ENCODE measurements around the gene UTF1. TPM values are rescaled to one million over a fixed set of nuclear protein-coding genes. Genes with fewer than 3 reads are reported as not detected.
"Not testable (repeated sequence)": the region's sequence is repeated elsewhere in the genome, so short reads cannot be mapped to it uniquely, and the experiment has no call there.

The UTF1 gene
- total RNA-seq, 1 donor from 2014 or later = not detected

DNA sequence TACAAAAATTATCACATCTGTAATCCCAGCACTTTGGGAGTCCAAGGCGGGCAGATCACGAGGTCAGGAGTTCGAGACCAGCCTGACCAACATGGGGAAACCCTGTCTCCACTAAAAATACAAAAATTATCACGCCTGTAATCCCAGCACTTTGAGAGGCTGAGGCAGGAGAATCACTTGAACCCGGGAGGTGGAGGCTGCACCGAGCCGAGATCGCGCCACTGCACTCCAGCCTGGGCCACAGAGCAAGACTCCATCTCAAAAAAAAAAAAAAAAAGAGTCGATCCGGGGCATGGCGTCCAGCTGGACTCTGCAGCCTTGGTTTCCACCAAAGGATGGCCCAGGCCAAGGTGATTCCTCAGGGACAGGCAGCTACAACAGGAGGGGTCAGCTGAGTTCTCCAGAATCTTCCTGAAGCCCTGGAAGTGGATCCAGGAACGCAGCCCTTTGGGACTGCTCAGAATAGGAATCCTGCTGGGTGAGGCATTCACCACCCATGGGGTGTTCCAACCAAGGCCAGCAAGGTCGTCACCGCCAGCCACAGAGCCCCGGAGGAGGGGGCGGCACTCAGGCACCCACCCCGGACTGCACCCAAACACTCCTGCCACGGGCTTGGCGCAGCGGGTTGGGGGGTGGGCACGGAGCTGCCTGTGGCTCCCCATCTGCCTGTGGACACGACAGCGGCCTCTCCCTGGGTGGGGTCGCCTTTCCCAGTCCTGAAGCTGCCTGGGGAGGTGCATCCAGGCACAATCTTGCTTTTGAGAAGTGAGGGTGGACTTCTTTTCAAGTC is 12.0 kb upstream of the UTF1 start:
- H3K36me3 Mint-ChIP-seq (ENCODE audit: low read depth) = no peaks in the 10 kb centered on the region
- no peak overlapping the region for H3K4me3 Mint-ChIP-seq
- TF ChIP-seq, protein P1, sequence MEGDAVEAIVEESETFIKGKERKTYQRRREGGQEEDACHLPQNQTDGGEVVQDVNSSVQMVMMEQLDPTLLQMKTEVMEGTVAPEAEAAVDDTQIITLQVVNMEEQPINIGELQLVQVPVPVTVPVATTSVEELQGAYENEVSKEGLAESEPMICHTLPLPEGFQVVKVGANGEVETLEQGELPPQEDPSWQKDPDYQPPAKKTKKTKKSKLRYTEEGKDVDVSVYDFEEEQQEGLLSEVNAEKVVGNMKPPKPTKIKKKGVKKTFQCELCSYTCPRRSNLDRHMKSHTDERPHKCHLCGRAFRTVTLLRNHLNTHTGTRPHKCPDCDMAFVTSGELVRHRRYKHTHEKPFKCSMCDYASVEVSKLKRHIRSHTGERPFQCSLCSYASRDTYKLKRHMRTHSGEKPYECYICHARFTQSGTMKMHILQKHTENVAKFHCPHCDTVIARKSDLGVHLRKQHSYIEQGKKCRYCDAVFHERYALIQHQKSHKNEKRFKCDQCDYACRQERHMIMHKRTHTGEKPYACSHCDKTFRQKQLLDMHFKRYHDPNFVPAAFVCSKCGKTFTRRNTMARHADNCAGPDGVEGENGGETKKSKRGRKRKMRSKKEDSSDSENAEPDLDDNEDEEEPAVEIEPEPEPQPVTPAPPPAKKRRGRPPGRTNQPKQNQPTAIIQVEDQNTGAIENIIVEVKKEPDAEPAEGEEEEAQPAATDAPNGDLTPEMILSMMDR (IDR thresholded peaks at IDR 0.05) = no peak
- ChIA-PET POLR2A (no interaction called here), CTCF (no interaction called here)
- ATAC-seq (ENCODE audit: low read depth) (no peak), DNase-seq (no peak)
- intact Hi-C loops (cut with micrococcal nuclease) = no loop called here
- peaks cover 12% of the 10 kb centered on the region for H3K27me3 Mint-ChIP-seq
- H3K9me3 Mint-ChIP-seq = no peaks in the 10 kb centered on the region
- no peak overlapping the region for H3K27ac Mint-ChIP-seq
- no peaks in the 10 kb centered on the region for H3K4me1 Mint-ChIP-seq

DNA sequence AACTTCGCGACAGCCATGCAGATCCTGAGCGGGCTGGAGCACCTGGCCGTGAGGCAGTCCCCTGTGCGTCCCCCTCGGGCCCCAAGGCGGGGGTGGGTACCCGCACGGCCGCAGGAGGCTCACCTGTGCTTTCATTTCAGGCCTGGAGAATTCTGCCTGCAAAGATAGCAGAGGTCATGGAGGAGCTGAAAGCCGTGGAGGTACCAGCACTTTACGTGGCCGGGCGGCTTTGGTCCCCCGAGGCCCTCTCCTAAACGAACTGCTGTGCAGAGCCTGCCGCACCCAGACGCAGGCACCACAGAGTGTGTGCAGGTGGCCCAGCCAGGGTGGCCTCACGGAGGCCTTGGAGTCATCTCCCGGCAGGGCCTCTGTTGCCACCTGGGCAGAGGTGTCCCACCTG is 11.1 kb upstream of the UTF1 start:
- peaks cover 12% of the 10 kb centered on the region for H3K27me3 Mint-ChIP-seq
- no peak overlapping the region for H3K4me3 Mint-ChIP-seq
- H3K9me3 Mint-ChIP-seq = no peaks in the 10 kb centered on the region
- TF ChIP-seq, protein P1 (IDR thresholded peaks at IDR 0.05) = no peak
- POLR2A ChIA-PET = no interaction called here
- H3K27ac Mint-ChIP-seq = no peak overlapping the region
- H3K36me3 Mint-ChIP-seq (ENCODE audit: low read depth) = no peaks in the 10 kb centered on the region
- H3K4me1 Mint-ChIP-seq = no peaks in the 10 kb centered on the region
- intact Hi-C loops (cut with micrococcal nuclease) = no loop called here
- CTCF ChIA-PET = no interaction called here
- no peak for ATAC-seq (ENCODE audit: low read depth)
- no peak for DNase-seq

DNA sequence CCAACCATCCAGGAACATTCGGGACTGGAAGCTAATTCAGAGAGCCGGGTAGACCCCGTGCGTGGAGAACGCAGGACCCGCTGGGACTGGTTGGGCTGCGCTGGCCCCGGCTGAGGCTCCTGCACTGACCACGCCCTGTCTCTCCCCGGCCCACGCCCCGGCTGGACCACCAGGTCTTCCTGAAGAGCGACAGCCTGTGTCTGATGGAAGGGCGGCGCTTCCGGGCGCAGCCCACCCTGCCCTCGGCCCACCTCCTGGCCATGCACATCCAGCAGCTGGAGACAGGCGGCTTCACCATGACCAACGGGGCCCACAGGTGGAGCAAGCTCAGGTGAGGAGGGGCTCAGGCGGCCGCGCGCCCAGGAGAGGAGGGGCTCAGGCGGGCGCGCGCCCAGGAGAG is 10.2 kb upstream of the UTF1 start:
- TF ChIP-seq, protein P1 (IDR thresholded peaks at IDR 0.05) = no peak
- H3K27ac Mint-ChIP-seq = no peak overlapping the region
- no peaks in the 10 kb centered on the region for H3K4me1 Mint-ChIP-seq
- intact Hi-C loops (cut with micrococcal nuclease) = no loop called here
- CTCF ChIA-PET = no interaction called here
- DNase-seq (no peak), ATAC-seq (ENCODE audit: low read depth) (no peak)
- no peaks in the 10 kb centered on the region for H3K9me3 Mint-ChIP-seq
- POLR2A ChIA-PET = no interaction called here
- H3K4me3 Mint-ChIP-seq = no peak overlapping the region
- no peaks in the 10 kb centered on the region for H3K36me3 Mint-ChIP-seq (ENCODE audit: low read depth)
- H3K27me3 Mint-ChIP-seq = peaks cover 17% of the 10 kb centered on the region

DNA sequence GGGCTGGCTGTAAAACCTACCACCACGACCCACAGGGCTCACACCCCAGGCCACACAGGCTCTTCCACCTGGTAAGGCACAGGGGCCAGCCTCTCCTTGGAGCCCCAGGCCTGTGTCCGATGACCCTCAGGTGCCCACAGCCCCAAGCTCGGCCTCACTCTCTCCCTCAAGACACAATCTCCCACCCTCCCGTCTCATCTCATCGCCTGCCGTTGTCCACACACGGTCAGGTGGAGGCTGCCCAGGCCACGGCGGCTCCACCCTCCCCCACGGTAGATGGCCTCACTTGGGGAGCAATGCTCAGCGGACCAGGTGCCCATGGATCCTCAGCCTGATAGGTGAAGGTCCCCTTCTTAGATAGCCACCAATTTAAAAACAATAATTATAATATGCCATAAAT is 8.7 kb upstream of the UTF1 start:
- H3K27ac Mint-ChIP-seq = no peak overlapping the region
- ChIA-PET CTCF (no interaction called here), POLR2A (no interaction called here)
- no peaks in the 10 kb centered on the region for H3K36me3 Mint-ChIP-seq (ENCODE audit: low read depth)
- ATAC-seq (ENCODE audit: low read depth) = no peak
- H3K4me3 Mint-ChIP-seq = no peak overlapping the region
- DNase-seq = no peak
- intact Hi-C loops (cut with micrococcal nuclease) = no loop called here
- peaks cover 10% of the 10 kb centered on the region for H3K4me1 Mint-ChIP-seq
- TF ChIP-seq, protein P1 (IDR thresholded peaks at IDR 0.05) = no peak
- no peaks in the 10 kb centered on the region for H3K9me3 Mint-ChIP-seq
- peaks cover 20% of the 10 kb centered on the region for H3K27me3 Mint-ChIP-seq

DNA sequence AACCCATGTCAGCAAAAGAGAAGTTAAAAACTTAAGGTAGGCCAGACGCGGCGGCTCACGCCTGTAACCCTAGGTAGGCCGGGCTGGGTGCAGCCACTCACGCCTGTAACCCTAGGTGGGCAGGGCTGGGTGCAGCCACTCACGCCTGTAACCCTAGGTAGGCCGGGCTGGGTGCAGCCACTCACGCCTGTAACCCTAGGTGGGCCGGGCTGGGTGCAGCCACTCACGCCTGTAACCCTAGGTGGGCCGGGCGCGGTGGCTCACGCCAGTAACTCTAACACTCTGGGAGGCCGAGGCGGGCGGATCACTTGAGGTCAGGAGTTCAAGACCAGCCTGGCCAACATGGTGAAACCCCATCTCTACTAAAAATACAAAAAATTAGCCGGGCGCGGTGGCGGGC is 8.3 kb upstream of the UTF1 start:
- DNase-seq; H3K4me3 Mint-ChIP-seq; intact Hi-C loops (cut with micrococcal nuclease); CTCF ChIA-PET; ATAC-seq (ENCODE audit: low read depth); H3K9me3 Mint-ChIP-seq; H3K27ac Mint-ChIP-seq; POLR2A ChIA-PET; H3K36me3 Mint-ChIP-seq (ENCODE audit: low read depth): not testable (repeated sequence)
- Mint-ChIP-seq H3K4me1 (peaks cover 11% of the 10 kb centered on the region), H3K27me3 (peaks cover 24% of the 10 kb centered on the region)

DNA sequence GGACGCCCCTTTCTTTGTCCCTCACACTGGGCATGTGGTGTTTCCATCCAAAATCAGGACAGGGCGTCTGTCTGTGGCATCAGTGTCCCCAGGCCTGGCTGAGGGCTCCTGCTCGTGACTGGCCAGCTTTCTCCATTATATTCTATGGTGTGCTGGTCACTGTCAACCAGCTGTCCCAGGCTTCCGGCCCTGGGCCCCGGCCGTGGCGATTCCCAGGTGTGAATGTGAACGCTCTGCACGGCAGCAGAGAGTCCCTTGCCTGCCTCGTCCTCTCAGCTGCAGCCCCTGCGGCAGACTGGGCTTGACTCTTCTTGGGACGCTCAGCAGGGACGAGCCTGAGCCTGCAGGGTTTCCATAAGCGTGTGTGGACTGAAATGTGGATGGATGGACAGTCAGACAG is 5.9 kb upstream of the UTF1 start:
- intact Hi-C loops (cut with micrococcal nuclease) = no loop called here
- Mint-ChIP-seq H3K27me3 (peaks cover 39% of the 10 kb centered on the region), H3K9me3 (no peaks in the 10 kb centered on the region), H3K27ac (no peak overlapping the region), H3K4me1 (peaks cover 13% of the 10 kb centered on the region), H3K4me3 (no peak overlapping the region), H3K36me3 (ENCODE audit: low read depth) (no peaks in the 10 kb centered on the region)
- TF ChIP-seq, protein P1 (IDR thresholded peaks at IDR 0.05) = no peak
- ChIA-PET POLR2A (no interaction called here), CTCF (no interaction called here)
- DNase-seq (no peak), ATAC-seq (ENCODE audit: low read depth) (no peak)

All from activated B cell treated with CpG ODN at 0.5 μM for 24 hours (primary cell).